Right ventricle myocardium superior (tissue), 1 donor: ENCODE data around the gene KLHL3. TPM values are rescaled to one million over a fixed set of nuclear protein-coding genes. Genes with fewer than 3 reads are reported as not detected.
A peak's percentile ranks its signal among the peaks of the same experiment; 100 is the strongest.

Source experiments
- ATAC-seq: fragments of 200-7000 bp; cut with Tn5 transposase; one replicate; pipeline ENCODE4 v1.9.1; 2020; ENCODE audit warnings: mild to moderate bottlenecking; ENCODE audit not compliant: poor library complexity
- DNase-seq: peaks from one replicate; pipeline ENCODE4 v3.0.0-alpha.2; 2020
- intact Hi-C: fragments of 100-400 bp; cut with DNase I; formaldehyde crosslinking; loops from one replicate; pipeline ENCODE4 v1.11.2; 2022
- total RNA-seq: library from RNA; stranded (reverse); fragmentation: NEBNext Ultra II Directional; extraction: Animal tissue kit (Norgen Biotek cat#: 25700); gene quantifications from one replicate; pipeline ENCODE4 v1.2.1, GENCODE V29; 2021
- donor health status: DM: no; HTN: yes; CAD: no; lungs with severe emphysema.

KLHL3 gene
- total RNA-seq, 1 donor from 2014 or later, result 22.3 TPM

DNA sequence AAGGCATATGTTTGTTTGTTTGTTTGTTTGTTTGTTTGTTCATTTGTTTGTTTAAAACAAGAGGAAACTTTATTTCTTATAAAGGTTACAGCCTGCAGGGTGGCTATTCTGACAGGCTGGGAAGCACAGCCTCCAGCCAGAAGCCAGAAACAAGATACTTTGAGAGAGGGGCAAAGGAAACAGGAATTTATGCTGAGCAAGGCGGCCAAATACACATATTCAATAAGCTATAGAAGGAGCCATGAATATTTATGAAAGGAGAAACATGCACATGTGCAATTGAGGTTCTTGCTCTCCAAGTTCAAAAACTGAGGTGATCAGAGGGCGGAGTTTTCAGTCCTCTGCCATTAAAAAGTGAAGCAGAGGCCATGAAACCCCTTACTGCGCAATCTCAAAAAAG is 19.6 kb downstream of the KLHL3 start:
- ATAC-seq (no peak), DNase-seq (no peak)
- intact Hi-C loops, result no loop called here

DNA sequence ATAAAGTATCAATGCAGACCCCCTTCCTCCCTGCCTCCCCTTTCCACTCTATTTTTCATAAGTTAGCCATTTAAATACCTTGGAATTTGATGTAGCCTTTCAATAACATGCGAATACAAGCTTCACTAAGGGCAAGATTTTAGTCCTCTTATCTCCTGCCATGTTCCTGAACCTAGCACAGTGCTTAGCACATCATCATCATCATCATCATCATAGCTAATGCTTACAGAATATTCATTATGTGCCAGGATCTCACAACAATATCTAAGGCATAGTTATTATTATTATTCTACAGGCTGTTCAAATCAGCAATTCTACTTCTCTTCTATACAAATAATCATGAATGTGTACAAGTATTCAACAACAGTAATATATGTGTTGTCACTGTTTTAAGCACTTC is 20.4 kb downstream of the KLHL3 start:
- intact Hi-C loops, result no loop called here
- ATAC-seq (no peak), DNase-seq (no peak)

DNA sequence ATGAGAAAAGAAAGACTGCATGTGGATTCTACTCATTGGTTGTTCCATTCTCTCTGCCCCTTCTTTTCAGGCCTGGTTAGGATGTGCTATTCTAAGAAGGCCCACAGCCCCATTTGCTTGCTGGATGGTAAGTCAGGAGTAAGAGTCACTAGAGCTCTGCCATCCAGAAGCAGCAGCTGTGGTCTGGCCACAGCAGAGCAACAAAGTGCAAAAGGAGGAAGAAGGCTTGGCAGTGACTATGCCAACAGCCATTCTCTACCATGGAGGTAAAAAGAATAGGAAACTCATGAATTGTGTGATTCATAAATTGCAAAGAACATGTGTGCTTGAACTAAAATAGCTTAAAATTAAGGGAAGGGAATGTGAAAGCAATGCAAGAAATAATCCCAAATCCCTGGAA is 20.9 kb downstream of the KLHL3 start:
- intact Hi-C loops, result no loop called here
- ATAC-seq, result no peak
- DNase-seq, result no peak

DNA sequence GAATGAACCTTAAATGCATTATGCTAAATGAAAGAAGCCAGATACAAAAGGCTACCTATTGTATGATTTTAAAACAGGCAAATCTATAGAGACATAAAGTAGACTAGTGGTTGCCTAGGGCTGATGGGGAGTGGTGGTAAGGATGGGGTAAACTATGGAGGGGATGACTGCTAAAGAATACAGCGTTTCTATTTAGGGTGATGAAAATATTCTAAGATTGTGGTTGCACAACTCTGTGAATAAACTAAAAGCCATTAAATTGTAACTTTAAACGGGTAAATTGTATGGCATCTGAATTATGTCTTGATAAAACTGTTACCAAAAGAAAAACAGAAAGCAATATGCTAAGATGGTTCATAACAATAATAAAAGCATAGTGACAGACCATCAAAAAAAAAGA is 21.4 kb downstream of the KLHL3 start:
- DNase-seq (no peak), ATAC-seq (no peak)
- intact Hi-C loops, result no loop called here

DNA sequence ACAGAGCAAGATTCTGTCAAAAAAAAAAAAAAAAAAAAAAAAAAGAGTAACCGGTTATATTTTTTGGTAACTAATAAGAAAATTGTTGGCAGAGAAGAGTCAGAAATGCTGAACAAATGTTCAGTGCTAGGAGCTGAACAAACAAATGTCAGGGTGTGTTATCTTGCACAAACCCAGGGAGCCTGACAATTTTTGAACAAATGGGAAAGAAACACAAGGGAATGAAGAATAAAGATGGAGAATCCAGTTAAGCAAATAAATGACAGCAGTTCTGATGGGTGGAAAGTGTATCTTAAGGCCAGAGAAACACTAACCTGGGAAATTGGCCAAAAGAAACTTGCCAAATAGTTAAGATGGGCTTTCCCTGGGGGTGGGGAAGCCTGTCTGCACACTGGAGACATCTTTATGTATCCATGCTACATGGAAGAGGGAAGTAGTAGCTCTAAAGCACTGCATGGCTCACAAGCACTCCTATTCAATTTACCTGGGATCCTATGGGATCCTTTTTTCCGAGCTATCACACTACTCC is 23.7 kb downstream of the KLHL3 start:
- ATAC-seq (no peak), DNase-seq (no peak)
- intact Hi-C loops, result no loop called here

DNA sequence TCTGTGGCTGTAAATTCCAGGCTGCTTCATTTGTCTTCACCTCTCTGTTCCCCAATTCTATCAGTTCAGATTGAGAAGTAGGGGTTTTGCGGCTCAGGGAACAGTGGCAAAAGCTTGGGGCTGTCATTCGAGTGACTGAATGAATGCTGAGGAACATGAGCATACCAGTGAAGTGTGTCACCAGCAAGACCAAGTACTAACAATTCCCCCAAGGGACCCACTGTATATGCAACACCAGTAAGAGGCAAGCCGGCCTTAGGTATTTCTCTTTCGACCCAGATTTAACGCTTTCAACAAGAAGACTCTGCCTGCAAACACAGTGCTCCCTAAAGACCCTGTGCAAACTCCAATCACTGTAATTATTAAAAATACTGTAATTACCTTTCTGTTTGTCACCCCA is 25.8 kb downstream of the KLHL3 start:
- no peak for ATAC-seq
- intact Hi-C loops, result no loop called here
- DNase-seq, result no peak

DNA sequence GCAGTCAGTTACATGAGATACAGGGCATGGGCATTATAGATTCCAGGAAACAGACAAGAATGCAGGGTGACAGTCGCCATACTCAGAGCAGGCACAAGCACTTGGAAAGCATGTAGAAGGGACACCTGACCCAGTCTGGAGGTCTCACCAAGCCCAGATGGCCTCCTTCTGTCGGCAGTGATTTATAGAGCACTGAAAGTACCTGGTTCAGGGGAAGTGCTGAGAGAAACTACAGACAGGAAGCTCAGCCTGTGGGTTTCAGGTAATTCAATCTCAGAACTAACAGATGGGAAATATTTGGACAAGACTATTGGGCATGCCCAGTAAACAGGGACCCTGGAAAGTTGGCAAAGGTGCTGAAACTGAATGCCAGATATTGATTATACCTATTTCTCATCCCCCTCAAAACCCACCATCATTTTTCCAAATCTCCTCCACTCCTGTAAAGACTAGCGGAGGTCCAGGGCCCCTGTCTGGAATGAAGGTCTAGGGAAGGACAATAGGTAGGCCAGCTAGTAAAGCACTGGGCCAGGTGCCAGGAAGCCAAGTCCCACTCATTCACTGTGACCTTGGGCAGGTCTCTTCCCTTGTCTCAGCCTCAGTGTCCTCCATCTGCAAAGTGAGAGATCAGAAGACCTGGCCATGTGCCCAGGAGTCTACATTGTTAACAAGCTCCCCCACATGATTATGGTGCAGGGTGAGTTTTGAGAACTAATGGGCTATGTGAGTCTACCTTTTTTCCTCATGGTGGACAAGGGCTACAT is 26.9 kb downstream of the KLHL3 start:
- ATAC-seq, result peak; percentile 48
- DNase-seq, result no peak
- intact Hi-C loops, result no loop called here

DNA sequence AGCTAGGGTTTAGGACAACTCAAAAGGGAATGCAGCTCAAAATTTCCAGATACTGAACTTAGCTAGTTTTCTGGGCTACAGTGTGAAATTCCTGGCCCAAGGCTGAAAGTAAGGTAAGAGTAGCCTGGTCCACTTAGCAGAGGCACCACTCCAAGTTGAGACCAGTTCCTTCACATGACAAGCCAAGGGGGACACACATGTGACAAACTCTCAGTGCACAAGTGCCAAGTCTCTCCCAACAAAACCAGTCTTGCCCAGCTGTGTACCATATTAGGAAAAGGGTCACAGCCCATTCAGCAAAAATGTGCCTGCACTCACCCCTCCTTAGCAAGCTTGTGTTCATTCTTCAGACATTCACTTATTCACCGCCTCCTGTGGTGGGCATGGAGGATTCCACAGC is 27.8 kb downstream of the KLHL3 start:
- no peak for DNase-seq

DNA sequence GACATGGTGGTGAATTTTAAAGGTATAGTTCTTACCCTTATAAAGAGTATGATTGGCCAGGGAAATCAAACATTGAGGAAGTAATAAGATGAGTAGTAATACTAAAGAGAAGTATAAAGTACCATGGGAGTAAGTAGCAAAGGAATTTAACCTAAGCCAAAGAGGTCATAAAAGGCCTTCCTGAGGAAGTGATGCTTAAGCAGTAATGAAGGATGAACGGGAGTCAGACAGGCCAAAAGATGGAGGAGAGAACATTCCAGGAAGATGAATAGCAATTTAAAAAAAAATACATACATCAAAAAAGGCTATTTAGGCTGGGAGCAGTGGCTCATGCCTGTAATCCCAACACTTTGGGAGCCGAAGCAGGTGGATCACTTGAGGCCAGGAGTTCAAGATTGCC is 29.0 kb downstream of the KLHL3 start:
- no peak for ATAC-seq
- intact Hi-C loops, result no loop called here
- DNase-seq, result no peak

More for the DNA sequence above, 27.8 kb downstream of the KLHL3 start:
- ATAC-seq, result peak; percentile 67
- intact Hi-C loops, result no loop called here

DNA sequence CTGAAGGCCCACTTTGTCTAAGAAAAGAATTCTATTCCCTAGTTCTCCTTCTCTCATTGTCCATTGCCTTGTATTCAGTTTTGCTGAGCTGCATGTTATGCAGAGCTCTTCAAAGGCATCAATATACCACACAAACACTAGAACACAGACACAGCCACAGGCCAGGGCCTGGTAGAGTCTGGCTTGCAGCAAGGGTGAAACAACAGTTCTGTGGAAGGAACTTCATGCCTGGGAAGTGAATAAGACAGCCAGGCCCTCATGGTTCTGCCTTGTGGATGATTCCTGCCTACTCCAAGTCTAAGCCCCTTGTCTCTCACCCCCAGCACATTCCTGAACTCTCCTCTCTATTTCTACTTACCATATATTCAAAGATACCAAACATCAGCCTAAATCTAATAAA is 30.8 kb downstream of the KLHL3 start:
- ATAC-seq, result no peak
- intact Hi-C loops, result no loop called here
- DNase-seq, result no peak

DNA sequence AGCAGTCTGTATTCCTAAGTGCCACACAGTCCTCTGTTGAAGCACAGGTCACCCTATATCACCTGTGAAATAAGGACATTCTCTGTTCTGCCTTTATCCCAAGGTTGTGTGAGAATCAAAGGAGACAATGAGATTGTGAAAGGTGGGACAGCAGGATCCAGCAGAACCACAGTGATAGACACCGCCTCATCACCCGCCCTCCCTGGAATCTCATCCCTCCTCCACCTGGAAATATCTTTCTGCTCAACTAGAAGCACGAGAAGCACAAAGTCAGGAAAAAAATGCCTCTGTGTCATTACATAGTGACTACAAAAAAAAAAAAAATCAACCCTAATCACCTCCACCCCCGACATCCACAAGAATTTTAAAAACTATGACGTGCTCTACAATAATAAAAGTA is 32.3 kb downstream of the KLHL3 start:
- no peak for DNase-seq
- intact Hi-C loops, result no loop called here
- no peak for ATAC-seq

DNA sequence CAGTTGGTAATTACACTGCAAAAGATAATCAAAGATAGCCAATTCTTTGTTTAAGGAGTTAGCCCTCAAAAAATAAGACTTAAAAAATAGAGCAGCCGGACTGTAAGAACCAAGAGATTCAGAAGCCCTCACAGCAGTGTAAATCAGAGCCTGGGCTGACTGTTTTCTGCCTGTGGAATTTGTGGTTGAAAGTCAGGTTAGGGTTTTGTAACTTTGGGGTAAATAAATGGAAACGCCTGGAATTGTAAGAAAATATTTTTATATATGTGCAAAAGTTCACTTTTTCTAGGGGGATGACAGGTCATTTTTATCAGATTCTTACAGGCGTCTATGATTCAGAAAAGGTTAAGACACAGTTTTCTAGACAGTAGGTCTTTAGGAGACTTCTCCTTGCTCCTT is 35.6 kb downstream of the KLHL3 start:
- ATAC-seq, result no peak
- intact Hi-C loops, result no loop called here
- no peak for DNase-seq

DNA sequence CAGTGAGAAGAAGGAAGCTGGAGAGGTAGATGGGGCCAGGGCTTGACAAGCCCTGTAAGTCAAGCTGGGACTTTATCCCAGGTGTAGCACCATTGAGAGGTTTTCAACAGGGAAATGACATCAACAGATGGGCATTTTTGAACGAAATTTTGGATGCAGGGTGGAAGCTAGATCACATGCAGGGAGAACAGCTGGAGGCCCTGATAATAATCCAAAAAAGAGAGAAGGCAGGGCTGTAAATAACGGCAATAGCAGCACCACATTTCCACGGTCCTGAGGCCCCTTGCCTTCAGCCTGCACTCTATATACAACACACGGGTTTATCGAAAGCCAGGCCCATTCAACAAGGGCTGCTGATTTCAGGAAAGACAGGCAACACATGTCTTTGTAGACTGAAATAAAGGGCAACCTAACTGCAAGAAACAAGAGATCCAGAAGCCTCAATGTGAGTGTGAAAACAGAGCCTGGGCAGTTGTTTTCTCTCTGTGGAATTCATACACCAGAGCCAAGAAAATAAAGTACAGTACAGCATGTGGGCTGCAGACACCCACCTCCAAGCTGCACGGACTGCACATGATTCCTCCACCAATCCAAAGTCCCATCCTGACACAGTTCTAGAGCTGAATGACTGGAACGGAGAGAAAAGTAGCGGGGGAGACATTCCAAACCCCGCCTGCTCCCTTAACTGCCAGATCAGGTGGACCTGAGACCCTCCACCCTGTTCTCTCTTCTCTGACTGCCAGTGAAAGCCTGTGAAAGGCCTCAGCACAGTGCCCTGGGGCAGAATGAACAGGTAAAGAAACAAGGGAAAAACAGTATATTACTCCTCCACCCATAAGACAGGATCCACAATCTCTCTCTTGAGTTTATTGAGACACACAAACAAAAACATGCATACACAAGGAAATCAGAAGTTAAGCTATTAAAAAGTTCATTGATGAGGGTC is 36.3 kb downstream of the KLHL3 start:
- intact Hi-C loops, result no loop called here
- DNase-seq, result no peak
- peak; percentile 62 for ATAC-seq

DNA sequence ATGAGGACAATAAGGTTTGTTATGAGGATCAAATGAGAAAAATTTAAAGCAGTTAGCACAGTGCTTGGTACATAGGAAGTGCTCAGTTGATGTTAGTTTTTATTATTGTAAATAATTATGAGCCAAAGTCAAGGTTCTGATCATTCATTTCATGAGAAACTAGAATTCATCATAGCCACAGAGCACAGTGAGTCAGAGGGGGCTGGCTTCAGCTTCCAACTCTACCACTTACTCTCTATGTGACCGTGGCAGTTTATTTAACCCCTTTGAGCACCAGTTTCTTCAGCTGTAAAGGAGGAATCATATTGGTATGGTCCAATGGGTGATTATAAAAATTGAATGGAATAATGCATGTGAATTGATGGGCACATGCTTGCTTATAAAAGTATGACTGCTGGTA is 39.4 kb downstream of the KLHL3 start:
- intact Hi-C loops, result no loop called here
- no peak for ATAC-seq
- DNase-seq, result no peak

DNA sequence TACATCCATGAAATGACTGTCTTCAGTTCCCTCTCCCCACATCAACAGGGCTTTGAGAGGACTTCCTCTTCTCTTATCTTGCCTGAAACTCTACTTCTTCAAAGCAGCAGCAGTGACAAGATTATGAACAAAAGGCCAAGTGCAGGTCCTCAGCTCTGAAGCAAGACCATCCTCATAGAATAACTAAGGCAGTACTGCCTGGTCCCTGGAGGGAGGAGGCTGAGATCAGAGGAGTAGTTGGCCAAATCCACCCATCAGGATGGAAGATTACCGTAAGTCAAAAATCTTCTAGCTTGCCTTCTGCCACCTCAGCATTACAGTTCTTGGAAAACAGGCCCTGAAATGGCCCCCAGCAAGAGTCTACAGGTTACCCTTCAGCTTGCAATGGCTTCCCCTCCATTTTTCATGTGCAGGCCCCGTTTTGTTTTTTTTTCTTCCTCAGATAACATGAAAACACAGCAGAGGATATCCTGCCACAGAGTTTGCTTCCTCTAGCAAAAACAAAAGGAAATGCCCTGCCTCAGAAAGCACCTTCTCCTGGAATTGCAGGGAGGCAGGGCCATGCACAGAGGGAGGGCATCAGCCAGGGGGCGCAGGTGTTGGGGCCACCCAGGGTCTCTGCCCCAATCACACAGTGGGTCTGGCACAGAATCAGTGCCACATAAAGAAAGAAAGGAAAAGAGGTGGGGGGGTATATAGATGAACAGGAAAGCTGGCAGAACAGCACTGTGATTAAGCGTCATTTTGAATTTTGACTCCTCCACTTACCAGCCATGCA is 40.0 kb downstream of the KLHL3 start:
- intact Hi-C loops, result no loop called here
- DNase-seq (no peak), ATAC-seq (no peak)

DNA sequence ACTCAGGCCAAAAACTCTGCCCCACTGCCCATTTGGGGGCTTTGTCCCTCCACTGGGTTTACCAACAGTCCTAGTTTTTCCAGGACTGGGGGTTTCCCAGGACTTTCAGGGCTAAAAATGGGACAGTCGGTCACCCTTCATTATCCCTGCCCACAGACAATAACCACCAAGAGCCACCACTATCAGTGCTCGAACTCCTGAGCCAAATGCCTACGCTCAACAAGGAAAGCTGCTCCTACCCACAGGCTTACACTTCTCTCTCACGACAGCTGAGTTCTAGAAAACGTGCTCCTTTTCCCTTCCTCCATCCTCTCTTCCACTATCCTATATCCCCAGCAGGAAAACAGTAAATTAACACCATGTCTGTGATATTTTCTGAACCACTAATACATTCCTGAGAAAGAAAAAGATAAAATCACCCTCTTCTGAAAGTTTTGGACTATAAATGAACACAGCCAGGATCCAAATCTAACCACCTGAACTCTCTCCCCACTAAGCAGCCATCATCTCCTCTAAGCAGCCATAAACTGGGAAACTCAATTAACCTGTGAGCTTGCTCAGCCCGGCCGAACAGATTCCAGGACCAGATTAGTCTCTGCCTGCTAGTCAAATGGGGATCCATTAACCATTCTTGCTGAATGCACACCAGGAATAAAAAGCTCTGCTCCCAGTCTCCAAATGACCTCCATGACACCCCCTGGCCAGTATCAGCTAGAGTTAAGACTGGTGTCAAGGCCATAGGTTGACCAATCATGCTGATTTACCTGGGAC is 41.8 kb downstream of the KLHL3 start:
- ATAC-seq, result no peak
- intact Hi-C loops, result no loop called here
- DNase-seq, result no peak

DNA sequence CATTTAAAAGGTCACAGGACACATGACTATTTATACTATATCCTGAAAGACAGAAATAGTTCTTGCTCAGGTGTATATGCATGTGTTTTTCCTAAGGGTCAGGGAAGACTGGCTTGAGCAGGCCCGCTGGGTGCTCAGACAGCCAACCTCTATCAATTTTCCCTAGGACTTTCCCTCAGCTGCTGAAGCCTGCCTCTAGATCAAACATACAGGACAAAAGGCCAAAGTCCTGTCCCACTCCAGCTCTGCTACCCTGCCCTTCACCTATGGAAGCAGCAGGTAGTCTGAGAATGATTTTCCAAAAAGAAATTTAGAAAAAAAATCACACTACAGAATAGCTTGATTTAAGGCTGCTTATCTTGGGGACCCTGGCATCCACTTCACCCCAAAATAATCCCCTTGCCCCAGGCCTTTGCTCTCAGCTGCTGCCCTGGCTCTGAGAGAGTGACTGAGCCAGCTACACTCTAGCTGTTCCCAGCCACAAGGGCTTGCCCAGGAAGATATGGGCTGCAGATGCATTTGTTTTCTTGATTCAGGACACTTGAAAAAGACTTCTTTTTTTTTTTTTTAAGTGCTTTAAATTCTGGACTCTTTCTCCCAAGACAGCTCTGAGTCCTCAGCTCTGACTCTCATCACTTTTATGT is 42.5 kb downstream of the KLHL3 start:
- ATAC-seq (no peak), DNase-seq (no peak)
- intact Hi-C loops, result no loop called here

DNA sequence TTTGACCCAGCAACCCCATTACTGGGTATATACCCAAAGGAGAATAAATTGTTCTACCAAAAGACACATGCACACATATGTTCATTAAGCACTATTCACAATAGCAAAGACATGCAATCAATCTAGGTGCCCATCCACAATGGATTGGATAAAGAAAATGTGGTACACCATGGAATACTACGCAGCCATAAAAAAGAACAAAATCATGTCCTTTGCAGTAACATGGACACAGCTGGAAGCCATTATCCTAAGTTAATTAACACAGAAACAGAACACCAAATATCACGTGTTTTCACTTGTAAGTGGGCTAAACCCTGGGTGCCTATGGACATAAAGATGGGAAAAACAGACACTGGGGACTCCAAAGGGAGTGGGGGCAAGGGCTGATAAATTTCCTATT is 46.6 kb downstream of the KLHL3 start:
- no peak for DNase-seq
- no peak for ATAC-seq

More for the DNA sequence above, 46.6 kb downstream of the KLHL3 start:
- intact Hi-C loops, result no loop called here
